ENCODE results near the gene PTPN11.
"Not testable (repeated sequence)": the region's sequence is repeated elsewhere in the genome, so short reads cannot be mapped to it uniquely, and the experiment has no call there.

PTPN11 gene

DNA sequence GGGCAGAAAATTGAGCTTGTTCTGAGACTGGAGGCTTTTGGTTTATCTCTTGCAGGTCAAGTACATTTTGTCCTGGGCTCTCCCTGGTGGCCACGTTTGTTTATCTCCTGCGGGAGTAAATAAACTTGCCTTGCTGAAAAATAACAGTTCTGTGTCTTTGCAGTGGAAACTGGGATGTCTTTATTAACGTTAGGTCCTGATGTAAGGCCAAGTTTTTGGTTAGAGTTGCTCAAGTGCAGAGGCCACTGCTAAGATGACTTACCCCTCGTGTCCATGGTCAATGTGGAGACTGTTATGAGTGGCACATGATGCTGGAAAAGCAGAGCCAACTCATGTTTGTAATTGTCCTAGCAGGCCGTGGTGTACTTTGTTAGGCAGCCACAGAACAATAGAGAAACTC lies 3.8 kb downstream of the PTPN11 start:
- H3K36me3 ChIP-seq = peaks cover 29% of the 10 kb centered on the region
- no peak overlapping the region for H3K27ac ChIP-seq
- H4K20me1 ChIP-seq = peaks cover 81% of the 10 kb centered on the region
- no peak overlapping the region for H3K4me3 ChIP-seq
- H3K27me3 ChIP-seq = no peaks in the 10 kb centered on the region
- H3K4me2 ChIP-seq = no peak overlapping the region
- peaks cover 39% of the 10 kb centered on the region for H3K4me1 ChIP-seq
- no peak for TF ChIP-seq Cebpa-rat (IDR thresholded peaks at IDR 0.05)
- no peaks in the 10 kb centered on the region for H3K9me3 ChIP-seq
- H3K9ac ChIP-seq = no peak overlapping the region

DNA sequence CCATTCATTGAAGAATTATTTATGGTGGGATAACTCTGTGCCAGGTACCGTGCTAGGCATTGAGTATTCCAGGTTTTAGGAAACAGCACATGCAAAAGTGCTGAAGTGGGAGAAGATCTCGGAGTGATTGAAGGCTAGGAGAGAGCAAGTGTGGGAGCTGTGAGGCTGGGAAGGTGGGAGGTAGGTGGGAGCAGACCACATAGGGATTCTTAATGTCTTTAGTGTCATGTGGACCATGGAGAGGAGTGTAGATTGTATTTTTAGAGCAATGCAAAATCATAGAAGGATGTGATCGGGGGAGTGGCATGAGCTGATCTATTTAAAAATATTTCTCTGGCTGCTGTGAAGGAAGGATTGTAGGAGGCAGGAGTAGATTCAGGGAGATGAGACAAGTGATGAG lies 5.4 kb downstream of the PTPN11 start:
- no peak overlapping the region for H3K4me2 ChIP-seq
- H3K9me3 ChIP-seq = no peaks in the 10 kb centered on the region
- H3K9ac ChIP-seq = no peak overlapping the region
- H4K20me1 ChIP-seq = peaks cover 97% of the 10 kb centered on the region
- peaks cover 32% of the 10 kb centered on the region for H3K4me1 ChIP-seq
- peaks cover 44% of the 10 kb centered on the region for H3K36me3 ChIP-seq
- H3K27ac ChIP-seq = no peak overlapping the region
- no peaks in the 10 kb centered on the region for H3K27me3 ChIP-seq
- no peak for TF ChIP-seq Cebpa-rat (IDR thresholded peaks at IDR 0.05)
- H3K4me3 ChIP-seq = no peak overlapping the region

DNA sequence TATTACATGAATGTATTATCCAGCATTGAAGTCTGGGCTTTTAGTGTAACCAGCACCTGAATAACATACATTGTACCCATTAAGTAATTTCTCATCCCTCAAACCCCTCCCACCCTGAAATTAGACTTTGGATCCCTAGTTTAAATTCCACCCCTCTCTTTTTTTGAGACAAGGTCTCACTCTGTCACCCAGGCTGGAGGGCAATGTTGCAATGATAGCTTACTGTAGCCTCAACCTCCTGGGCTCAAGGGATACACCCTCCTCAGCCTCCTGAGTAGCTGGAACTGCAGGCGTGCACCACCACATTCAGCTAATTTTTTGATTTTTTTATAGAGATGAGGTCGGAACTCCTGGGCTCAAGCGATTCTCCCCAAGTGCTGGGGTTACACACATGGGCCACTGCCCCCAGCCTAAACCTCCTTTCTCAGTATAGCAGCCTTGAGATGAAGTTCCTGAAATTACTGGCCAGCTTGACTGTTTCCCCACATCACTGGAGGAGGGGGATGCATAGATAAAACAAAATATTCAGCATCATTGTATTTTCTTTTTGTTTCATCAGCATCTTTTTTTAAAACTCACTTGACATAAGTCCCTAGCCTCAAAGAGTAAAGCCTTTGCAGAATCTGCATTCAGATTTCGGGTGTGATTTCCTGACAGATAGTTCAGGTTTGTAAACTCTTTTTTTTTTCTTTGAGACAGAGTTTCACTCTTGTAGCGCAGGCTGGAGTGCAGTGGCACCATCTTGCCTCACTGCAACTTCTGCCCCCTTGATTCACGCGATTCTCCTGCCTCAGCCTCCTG lies 7.0 kb downstream of the PTPN11 start:
- H3K4me2 ChIP-seq = no peak overlapping the region
- no peak overlapping the region for H3K9ac ChIP-seq
- H3K36me3 ChIP-seq = peaks cover 55% of the 10 kb centered on the region
- H4K20me1 ChIP-seq = peaks cover 100% of the 10 kb centered on the region
- no peak overlapping the region for H3K27ac ChIP-seq
- H3K4me3 ChIP-seq = no peak overlapping the region
- H3K27me3 ChIP-seq = no peaks in the 10 kb centered on the region
- peaks cover 20% of the 10 kb centered on the region for H3K4me1 ChIP-seq
- no peaks in the 10 kb centered on the region for H3K9me3 ChIP-seq
- no peak for TF ChIP-seq Cebpa-rat (IDR thresholded peaks at IDR 0.05)

DNA sequence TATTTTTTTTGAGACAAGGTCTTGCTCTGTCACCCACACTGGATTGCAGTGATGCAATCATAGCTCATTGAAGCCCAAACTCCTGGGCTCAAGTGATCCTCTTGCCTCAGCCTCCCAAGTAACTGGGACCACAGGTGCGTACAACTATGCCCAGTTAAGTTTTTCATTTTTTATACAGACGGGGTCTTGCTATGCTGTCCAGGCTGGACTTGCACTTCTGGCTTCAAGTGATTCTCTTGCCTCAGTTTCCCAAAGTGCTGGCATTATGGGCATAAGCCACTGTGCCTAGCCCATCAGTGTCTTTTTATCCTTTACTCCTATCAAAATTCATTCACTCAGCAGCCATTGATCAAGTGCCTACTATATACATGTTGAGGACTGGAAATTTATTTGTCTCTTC lies 9.0 kb downstream of the PTPN11 start:
- Histone ChIP-seq H3K9ac (no peak overlapping the region), H3K27ac (no peak overlapping the region), H3K4me2 (no peak overlapping the region), H3K9me3 (no peaks in the 10 kb centered on the region), H3K4me3 (no peak overlapping the region), H3K36me3 (peaks cover 70% of the 10 kb centered on the region), H3K27me3 (no peaks in the 10 kb centered on the region), H4K20me1 (peaks cover 100% of the 10 kb centered on the region), H3K4me1 (peaks cover 9% of the 10 kb centered on the region)
- TF ChIP-seq Cebpa-rat (IDR thresholded peaks at IDR 0.05) = no peak

DNA sequence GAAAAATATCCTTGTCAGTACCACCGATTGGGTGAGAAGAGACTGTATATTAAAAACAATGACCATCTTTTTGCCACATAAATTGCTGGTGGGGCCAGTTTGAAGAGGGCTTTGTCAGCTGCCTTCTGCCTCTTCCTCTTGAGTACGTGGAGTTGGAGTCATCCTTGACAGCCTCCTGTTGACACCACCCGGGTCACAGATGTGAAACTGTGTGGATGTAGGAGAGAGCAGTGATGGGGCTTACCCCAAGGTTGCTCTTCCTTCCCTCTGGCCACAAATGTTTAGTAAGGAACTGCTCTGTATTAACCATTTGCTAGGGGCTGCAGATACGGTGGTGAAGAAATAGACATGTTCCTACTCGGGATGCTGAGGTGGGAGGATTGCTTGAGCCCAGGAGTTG lies 12.2 kb downstream of the PTPN11 start:
- peaks cover 100% of the 10 kb centered on the region for H4K20me1 ChIP-seq
- H3K4me3 ChIP-seq = no peak overlapping the region
- H3K36me3 ChIP-seq = peaks cover 75% of the 10 kb centered on the region
- no peak overlapping the region for H3K27ac ChIP-seq
- no peak overlapping the region for H3K9ac ChIP-seq
- no peaks in the 10 kb centered on the region for H3K9me3 ChIP-seq
- no peaks in the 10 kb centered on the region for H3K4me1 ChIP-seq
- no peak for TF ChIP-seq Cebpa-rat (IDR thresholded peaks at IDR 0.05)
- no peak overlapping the region for H3K4me2 ChIP-seq
- no peaks in the 10 kb centered on the region for H3K27me3 ChIP-seq

DNA sequence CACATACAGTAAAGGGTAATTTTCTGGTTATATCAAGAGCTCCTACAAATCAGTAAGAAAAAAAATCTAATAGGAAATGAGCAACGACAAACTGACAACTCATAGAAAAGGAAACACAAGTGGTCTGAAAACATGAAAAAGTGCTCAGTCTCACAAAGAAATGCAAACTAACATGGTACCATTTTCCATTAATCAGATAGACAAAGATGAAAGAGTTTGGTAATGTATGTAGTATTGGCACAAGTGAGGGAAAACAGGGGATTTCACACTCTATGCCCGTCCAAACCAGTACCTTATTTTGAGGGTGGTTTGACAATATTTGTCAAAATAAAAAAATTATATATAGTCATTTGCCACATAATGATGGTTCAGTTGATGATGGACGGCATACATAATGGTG lies 13.2 kb downstream of the PTPN11 start:
- H3K4me1 ChIP-seq = no peaks in the 10 kb centered on the region; the same call in 1 of the 2 replicates
- H3K9ac ChIP-seq = no peak overlapping the region
- no peak overlapping the region for H3K27ac ChIP-seq
- no peak overlapping the region for H3K4me2 ChIP-seq
- peaks cover 100% of the 10 kb centered on the region for H4K20me1 ChIP-seq
- no peaks in the 10 kb centered on the region for H3K9me3 ChIP-seq
- H3K27me3 ChIP-seq = no peaks in the 10 kb centered on the region
- peaks cover 65% of the 10 kb centered on the region for H3K36me3 ChIP-seq
- no peak overlapping the region for H3K4me3 ChIP-seq
- no peak for TF ChIP-seq Cebpa-rat (IDR thresholded peaks at IDR 0.05)

DNA sequence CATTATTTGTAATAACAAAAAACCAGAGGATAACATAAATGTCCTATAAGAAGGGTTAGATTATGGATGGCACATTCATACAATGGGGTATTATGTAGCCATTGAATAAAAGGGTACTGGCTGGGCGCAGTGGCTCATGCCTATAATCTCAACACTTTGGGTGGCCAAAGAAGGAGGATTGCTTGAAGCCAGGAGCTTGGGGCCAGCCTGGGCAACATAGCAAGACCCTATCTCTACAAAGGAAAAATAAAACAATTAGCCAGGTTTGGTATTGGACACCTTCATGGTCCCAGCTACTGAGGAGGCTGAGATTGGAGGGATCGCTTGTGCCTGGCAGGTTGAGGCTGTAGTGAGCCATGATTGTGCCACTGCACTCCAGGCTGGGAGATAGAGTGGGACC lies 14.8 kb downstream of the PTPN11 start:
- Histone ChIP-seq H3K36me3 (peaks cover 51% of the 10 kb centered on the region), H3K9me3 (no peaks in the 10 kb centered on the region), H3K4me3 (no peak overlapping the region), H3K4me2 (no peak overlapping the region), H4K20me1 (peaks cover 100% of the 10 kb centered on the region), H3K9ac (no peak overlapping the region), H3K27me3 (no peaks in the 10 kb centered on the region), H3K27ac (no peak overlapping the region), H3K4me1 (no peaks in the 10 kb centered on the region; the same call in 1 of the 2 replicates)
- TF ChIP-seq Cebpa-rat (IDR thresholded peaks at IDR 0.05) = no peak

DNA sequence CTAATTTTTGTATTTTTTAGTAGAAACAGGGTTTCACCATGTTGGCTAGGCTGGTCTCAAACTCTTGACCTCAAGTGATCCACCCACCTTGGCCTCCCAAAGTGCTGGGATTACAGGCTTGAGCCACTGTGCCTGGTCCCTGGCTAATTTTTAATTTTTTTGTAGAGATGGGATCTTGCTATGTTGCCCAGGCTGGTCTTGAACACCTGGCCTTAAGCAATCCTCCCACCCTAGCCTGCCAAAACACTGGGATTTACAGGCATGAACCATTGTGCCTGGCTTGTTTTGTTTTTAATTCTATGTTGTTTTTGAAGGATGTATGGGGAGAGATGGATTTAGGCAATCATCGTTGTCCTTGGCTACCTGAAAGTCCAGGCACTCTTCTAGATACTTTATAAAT lies 19.9 kb downstream of the PTPN11 start:
- H3K9me3 ChIP-seq, H3K27me3 ChIP-seq, H3K27ac ChIP-seq, H3K4me2 ChIP-seq, H3K9ac ChIP-seq, H3K4me3 ChIP-seq, H3K4me1 ChIP-seq: not testable (repeated sequence)
- peaks cover 18% of the 10 kb centered on the region for H3K36me3 ChIP-seq
- peaks cover 94% of the 10 kb centered on the region for H4K20me1 ChIP-seq

DNA sequence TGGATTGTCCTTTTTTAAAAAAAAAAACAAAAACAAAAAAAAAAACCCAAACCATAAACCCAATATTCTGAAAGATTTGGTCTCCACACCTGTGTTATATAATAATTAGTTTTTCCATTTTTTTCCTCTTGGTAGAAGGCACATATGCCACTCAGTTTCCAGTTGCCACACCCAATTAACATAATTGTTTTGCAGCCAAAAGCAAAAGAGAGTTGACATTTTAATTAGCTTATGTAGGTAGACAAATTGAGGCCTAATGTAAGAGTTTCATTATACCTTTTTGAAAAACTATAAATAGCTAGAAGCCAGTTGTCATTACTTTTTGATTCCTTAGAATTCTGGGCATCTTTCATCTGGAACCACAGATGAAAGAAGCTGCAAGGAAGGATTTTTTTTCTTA lies 21.0 kb downstream of the PTPN11 start:
- no peak for TF ChIP-seq Cebpa-rat (IDR thresholded peaks at IDR 0.05)
- Histone ChIP-seq H3K27me3 (no peaks in the 10 kb centered on the region), H3K9ac (no peak overlapping the region), H3K9me3 (no peaks in the 10 kb centered on the region), H3K4me1 (no peaks in the 10 kb centered on the region; the same call in 1 of the 2 replicates), H4K20me1 (peaks cover 94% of the 10 kb centered on the region), H3K4me3 (no peak overlapping the region), H3K4me2 (no peak overlapping the region), H3K27ac (no peak overlapping the region), H3K36me3 (peaks cover 22% of the 10 kb centered on the region)

DNA sequence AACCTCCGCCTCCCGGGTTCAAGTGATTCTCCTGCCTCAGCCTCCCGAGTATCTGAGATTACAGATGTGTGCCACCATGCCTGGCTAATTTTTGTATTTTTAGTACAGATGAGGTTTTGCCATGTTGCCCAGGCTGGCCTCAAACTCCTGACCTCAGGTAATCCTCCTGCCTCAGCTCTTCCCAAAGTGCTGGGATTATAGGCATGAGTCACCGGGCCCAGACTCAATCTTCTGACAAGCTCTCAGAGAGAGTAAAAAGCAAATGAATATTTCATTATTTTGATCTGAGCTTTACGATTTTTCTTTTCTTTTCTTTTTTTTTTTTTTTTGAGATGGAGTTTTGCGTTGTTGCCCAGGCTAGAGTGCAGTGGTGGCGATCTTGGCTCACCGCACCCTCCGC lies 21.9 kb downstream of the PTPN11 start:
- not testable (repeated sequence) for H3K9ac ChIP-seq, H3K4me2 ChIP-seq, H3K4me3 ChIP-seq, H3K27me3 ChIP-seq, H3K4me1 ChIP-seq, H3K27ac ChIP-seq, H3K9me3 ChIP-seq
- Histone ChIP-seq H3K36me3 (peaks cover 28% of the 10 kb centered on the region), H4K20me1 (peaks cover 94% of the 10 kb centered on the region)

DNA sequence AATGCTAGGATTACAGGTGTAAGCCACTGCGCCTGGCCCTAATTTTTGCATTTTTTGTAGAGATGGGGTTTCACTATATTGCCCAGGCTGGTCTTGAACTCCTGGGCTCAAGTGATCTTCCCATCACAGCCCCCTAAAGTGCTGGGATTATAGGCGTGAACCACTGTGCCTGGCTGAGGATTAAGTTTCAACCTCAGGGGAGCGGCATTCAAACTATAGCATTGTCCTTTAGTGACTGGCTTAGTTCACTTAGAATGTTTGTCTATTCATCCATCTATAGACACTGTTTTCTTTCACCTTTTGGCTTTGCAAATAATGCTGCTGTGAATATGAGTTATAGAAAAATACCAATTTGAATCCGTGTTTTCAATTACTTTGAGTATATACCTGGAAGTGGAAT lies 25.2 kb downstream of the PTPN11 start:
- no peak for TF ChIP-seq Cebpa-rat (IDR thresholded peaks at IDR 0.05)
- Histone ChIP-seq H3K4me3 (no peak overlapping the region), H3K4me2 (no peak overlapping the region), H3K4me1 (peaks cover 25% of the 10 kb centered on the region), H3K9ac (no peak overlapping the region), H3K27ac (no peak overlapping the region), H3K36me3 (peaks cover 56% of the 10 kb centered on the region), H3K9me3 (no peaks in the 10 kb centered on the region), H3K27me3 (no peaks in the 10 kb centered on the region), H4K20me1 (peaks cover 89% of the 10 kb centered on the region)

All from BLaER1 (cell line).